ENCODE results near the gene KRTAP5-2.

The KRTAP5-2 gene

DNA sequence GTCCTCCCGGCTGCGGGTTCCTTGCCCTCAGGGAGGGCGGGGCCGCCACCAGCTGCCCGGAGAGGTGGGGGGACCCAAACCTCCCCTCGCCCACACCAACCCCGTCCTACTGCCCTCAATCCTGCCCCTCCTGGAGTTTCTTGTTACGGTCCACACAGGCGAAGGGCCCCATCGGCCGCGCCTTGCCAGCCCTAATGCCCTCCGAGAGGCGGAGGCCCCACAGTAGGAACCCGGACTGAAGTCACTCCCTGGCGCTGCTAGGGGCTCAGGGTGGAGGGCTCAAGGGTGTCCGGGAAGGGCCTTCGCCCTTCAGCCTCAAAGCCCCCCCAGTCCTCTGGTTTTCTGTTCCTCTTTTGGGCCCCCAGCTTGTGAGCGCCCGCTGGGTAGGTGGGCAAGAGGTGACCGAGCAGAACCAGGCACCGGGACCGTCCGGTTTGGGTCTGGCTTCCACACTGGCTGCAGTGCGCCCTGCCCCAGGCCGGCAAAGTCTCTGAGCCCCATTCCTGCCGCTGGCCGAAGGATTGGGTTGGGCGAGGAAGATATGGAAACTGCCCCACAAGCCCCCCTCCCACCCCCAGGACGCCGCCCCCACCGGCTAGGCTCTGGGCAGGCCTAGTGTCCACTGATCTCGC is 50.5 kb downstream of the KRTAP5-2 start:
- H3K4me1 ChIP-seq (ENCODE audit: insufficient read depth, low read length), result no peaks in the 10 kb centered on the region
- no peak overlapping the region for H3K4me3 ChIP-seq (ENCODE audit: low read depth in 1 of 2, low read length in 2 of 2)
- peaks cover 5% of the 10 kb centered on the region for H3K27me3 ChIP-seq (ENCODE audit: insufficient read depth, low read length, poor library complexity)
- no peak for ATAC-seq (ENCODE audit: insufficient read depth, low read depth)
- H3K9ac ChIP-seq (ENCODE audit: low read depth, low read length), result no peak overlapping the region
- no peaks in the 10 kb centered on the region for H3K36me3 ChIP-seq (ENCODE audit: insufficient read depth, low read length)
- no peaks in the 10 kb centered on the region for H3K79me2 ChIP-seq (ENCODE audit: insufficient read depth, low read length)
- no peaks in the 10 kb centered on the region for H4K20me1 ChIP-seq (ENCODE audit: insufficient read depth, low read length)
- H2AFZ ChIP-seq (ENCODE audit: low read depth, low read length), result no peak overlapping the region
- no peak overlapping the region for H3K4me2 ChIP-seq (ENCODE audit: insufficient read depth, low read length)
- H3K9me3 ChIP-seq (ENCODE audit: insufficient read depth, low read length, severe bottlenecking), result no peaks in the 10 kb centered on the region
- TF ChIP-seq EZH2 (IDR thresholded peaks at IDR 0.05; ENCODE audit: borderline replicate concordance, low read depth, low read length, severe bottlenecking), result no peak
- TF ChIP-seq, protein P1, sequence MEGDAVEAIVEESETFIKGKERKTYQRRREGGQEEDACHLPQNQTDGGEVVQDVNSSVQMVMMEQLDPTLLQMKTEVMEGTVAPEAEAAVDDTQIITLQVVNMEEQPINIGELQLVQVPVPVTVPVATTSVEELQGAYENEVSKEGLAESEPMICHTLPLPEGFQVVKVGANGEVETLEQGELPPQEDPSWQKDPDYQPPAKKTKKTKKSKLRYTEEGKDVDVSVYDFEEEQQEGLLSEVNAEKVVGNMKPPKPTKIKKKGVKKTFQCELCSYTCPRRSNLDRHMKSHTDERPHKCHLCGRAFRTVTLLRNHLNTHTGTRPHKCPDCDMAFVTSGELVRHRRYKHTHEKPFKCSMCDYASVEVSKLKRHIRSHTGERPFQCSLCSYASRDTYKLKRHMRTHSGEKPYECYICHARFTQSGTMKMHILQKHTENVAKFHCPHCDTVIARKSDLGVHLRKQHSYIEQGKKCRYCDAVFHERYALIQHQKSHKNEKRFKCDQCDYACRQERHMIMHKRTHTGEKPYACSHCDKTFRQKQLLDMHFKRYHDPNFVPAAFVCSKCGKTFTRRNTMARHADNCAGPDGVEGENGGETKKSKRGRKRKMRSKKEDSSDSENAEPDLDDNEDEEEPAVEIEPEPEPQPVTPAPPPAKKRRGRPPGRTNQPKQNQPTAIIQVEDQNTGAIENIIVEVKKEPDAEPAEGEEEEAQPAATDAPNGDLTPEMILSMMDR (IDR thresholded peaks at IDR 0.05; ENCODE audit: borderline replicate concordance, extremely low read depth, low read length, poor library complexity, severe bottlenecking), result no peak
- H3K27ac ChIP-seq (ENCODE audit: low read length), result no peak overlapping the region
- DNase-seq, result no peak

Data from DND-41 (cell line).